ENCODE data around the gene SELPLG.
"Not testable (repeated sequence)": the region's sequence is repeated elsewhere in the genome, so short reads cannot be mapped to it uniquely, and the experiment has no call there.

The SELPLG gene

DNA sequence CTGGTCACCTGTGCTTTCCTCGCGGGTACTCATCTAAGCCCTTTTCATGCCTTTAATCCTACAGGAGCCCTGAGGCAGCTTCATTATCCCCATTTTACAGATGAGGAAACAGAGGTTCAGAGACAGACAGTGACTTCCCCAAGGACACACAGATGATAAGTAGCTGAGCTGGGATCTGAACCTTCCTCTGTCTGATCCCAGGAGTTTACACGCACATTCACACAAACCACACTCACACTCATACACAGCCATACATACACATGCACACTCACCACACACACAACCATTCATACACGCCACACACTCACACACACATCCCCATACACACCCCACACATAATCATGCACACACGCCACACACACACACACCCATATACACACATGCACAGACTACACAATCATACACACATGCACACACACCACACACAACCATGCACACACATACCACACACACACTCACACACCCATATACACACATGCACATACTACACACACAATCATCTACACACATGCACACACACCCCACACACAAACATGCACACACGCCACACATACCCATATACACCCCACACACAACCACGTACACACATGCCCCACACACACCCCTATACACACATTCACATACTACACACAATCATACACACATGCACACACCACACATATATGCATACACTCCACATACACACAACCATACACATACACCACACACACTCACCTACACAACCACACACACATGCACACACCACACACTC is 38.6 kb downstream of the SELPLG start:
- H3K36me3 ChIP-seq (ENCODE audit: control insufficient read depth, insufficient read depth, low read length): no peaks in the 10 kb centered on the region
- WGBS, 2 experiments (ENCODE audit: insufficient coverage in 2 of 2): 94 to 95% methylated on average over 5 to 6 of the region's 7 CpGs
- H3K27ac ChIP-seq (ENCODE audit: low read depth, low read length, severe bottlenecking): no peak overlapping the region
- peaks cover 13% of the 10 kb centered on the region for H3K4me1 ChIP-seq (ENCODE audit: control insufficient read depth, insufficient read depth, low read length, poor library complexity, severe bottlenecking)
- H3K4me3 ChIP-seq (ENCODE audit: extremely low read depth, insufficient read depth, low read length, poor library complexity, severe bottlenecking): no peak overlapping the region
- no peaks in the 10 kb centered on the region for H3K9me3 ChIP-seq (ENCODE audit: control insufficient read depth, low read length)

DNA sequence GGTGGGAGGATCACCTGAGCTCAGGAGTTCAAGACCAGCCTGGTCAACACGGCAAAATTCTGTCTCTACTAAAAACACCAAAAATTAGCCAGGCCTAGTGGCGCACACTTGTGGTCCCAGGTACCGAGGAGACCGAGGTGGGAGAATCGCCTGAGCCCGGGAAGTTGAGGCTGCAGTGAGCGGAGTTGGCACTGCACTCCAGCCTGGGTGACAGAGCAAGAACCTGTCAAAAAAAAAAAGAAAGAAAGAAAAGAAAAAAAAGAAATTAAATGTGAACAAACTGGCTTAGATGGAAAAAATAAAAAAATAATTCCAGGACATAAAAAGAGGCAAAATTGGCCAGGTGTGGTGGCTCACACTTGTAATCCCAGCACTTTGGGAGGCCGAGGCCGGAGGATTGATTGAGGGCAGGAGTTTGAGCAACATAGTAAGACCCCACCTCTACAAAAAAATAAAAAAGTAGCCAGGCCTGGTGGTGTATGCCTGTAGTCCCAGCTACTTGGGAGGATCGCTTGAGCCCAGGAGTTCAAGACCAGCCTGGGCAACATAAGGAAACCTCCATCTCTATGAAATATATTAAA is 39.3 kb downstream of the SELPLG start:
- Histone ChIP-seq H3K4me3 (ENCODE audit: extremely low read depth, insufficient read depth, low read length, poor library complexity, severe bottlenecking) (no peak overlapping the region), H3K4me1 (ENCODE audit: control insufficient read depth, insufficient read depth, low read length, poor library complexity, severe bottlenecking) (peaks cover 21% of the 10 kb centered on the region), H3K9me3 (ENCODE audit: control insufficient read depth, low read length) (no peaks in the 10 kb centered on the region), H3K27ac (ENCODE audit: low read depth, low read length, severe bottlenecking) (no peak overlapping the region), H3K36me3 (ENCODE audit: control insufficient read depth, insufficient read depth, low read length) (no peaks in the 10 kb centered on the region)
- WGBS, 2 experiments (ENCODE audit: insufficient coverage in 2 of 2): 100% methylated on average over 1 to 3 of the region's 10 CpGs

DNA sequence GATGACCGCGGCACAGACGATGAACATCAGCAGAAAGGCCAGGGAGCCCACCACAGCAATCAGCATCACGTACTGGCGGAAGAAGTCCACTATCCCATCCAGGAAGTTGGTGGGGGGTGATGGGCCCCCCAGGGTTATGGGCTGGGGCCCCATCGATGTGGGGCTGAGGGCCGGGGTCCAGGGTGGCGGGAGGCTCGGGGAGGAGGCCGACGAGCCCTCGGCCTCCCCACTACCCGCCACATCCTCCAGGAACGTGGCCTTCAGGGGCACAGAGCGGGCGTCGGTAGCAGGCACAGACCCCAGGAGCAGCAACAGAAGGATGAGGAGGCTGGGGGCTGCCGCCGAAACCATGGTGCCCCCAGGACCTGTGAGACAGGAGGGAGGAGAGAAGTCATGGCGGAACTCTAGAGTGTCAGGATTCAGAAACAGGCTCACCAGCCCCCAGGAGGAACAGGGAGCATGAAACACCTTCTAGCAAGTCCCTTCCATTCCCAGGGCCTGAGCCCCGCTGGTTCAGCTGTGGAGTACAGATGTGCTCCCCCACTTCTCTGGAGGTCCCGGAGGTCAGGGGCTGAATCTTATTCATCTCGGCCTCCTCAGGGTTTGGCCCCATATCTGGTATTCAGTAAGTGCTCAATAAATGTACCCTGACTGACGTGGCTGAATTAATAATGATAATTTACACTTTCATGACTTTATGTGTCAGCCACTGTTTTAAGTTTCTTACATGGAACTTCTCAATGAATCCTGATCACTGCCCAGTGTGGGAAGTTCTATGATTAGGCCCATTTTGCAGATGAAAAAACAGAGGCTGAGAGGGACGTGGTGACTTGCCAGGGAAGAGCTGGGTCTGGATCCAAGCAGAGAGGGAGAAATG is 41.4 kb downstream of the SELPLG start:
- Histone ChIP-seq H3K27ac (ENCODE audit: low read depth, low read length, severe bottlenecking) (no peak overlapping the region), H3K4me1 (ENCODE audit: control insufficient read depth, insufficient read depth, low read length, poor library complexity, severe bottlenecking) (peaks cover 22% of the 10 kb centered on the region), H3K4me3 (ENCODE audit: extremely low read depth, insufficient read depth, low read length, poor library complexity, severe bottlenecking) (no peak overlapping the region), H3K9me3 (ENCODE audit: control insufficient read depth, low read length) (no peaks in the 10 kb centered on the region), H3K36me3 (ENCODE audit: control insufficient read depth, insufficient read depth, low read length) (no peaks in the 10 kb centered on the region)
- 94 to 95% methylated on average over 11 of the region's 25 CpGs for WGBS, 2 experiments (ENCODE audit: insufficient coverage in 2 of 2)

DNA sequence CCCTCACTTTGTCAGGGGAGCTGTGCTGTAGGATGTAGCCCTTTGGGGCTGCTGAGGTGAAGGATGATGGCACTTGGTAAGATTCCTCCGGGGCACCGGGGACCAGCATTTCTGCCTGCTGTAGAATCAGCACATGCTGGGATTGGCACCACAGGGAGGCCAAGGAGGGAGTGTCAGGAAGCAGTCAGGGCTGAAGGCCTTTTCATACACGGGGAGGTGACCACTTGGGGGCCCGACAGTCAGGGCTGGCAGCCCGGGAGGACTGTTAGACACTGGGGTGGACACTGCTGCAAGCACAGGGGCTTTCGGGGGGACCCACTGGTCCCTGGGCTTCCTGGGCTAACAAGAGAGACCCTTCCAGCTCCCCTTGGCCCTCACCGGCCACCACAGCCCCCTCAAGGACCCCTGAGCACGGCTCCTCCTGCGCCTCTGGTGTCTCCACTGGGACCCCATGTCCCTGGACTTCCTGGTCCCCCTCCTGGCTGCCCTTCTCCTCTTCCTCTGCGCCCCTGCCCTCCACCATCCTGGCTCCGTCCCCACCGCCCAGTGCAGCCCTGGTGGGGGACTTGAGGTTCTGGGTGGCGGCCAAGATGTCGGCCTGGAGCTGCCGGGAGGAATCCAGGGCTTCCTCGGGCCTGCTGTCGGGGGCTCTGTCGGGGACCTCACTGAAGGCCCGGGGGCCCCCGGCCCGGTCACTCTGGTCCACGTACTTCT is 42.3 kb downstream of the SELPLG start:
- no peaks in the 10 kb centered on the region for H3K9me3 ChIP-seq (ENCODE audit: control insufficient read depth, low read length)
- no peaks in the 10 kb centered on the region for H3K36me3 ChIP-seq (ENCODE audit: control insufficient read depth, insufficient read depth, low read length)
- no peak overlapping the region for H3K4me3 ChIP-seq (ENCODE audit: extremely low read depth, insufficient read depth, low read length, poor library complexity, severe bottlenecking)
- WGBS, 2 experiments (ENCODE audit: insufficient coverage in 2 of 2): 90 to 91% methylated on average over 18 to 20 of the region's 22 CpGs
- no peak overlapping the region for H3K27ac ChIP-seq (ENCODE audit: low read depth, low read length, severe bottlenecking)
- peaks cover 18% of the 10 kb centered on the region for H3K4me1 ChIP-seq (ENCODE audit: control insufficient read depth, insufficient read depth, low read length, poor library complexity, severe bottlenecking)

DNA sequence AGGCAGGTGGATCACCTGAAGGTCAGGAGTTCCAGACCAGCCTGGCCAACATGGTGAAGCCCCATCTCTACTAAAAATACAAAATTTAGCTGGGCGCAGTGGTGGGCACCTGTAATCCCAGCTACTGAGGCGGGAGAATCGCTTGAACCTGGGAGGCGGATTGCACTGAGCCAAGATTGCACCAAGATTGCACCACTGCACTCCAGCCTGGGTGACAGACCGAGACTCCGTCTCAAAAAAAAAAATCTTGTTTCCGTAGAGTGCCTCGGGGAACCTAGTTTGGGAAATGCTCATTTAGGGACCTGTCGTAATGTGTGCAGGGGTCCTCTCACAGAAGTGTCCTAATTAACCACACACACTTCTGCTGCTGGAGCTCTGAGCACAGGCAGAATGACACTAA is 43.2 kb downstream of the SELPLG start:
- H3K36me3 ChIP-seq (ENCODE audit: control insufficient read depth, insufficient read depth, low read length); H3K9me3 ChIP-seq (ENCODE audit: control insufficient read depth, low read length); H3K27ac ChIP-seq (ENCODE audit: low read depth, low read length, severe bottlenecking); H3K4me3 ChIP-seq (ENCODE audit: extremely low read depth, insufficient read depth, low read length, poor library complexity, severe bottlenecking): not testable (repeated sequence)
- H3K4me1 ChIP-seq (ENCODE audit: control insufficient read depth, insufficient read depth, low read length, poor library complexity, severe bottlenecking): peaks cover 18% of the 10 kb centered on the region
- 97 to 99% methylated on average over 9 of the region's 9 CpGs for WGBS, 2 experiments (ENCODE audit: insufficient coverage in 2 of 2)

DNA sequence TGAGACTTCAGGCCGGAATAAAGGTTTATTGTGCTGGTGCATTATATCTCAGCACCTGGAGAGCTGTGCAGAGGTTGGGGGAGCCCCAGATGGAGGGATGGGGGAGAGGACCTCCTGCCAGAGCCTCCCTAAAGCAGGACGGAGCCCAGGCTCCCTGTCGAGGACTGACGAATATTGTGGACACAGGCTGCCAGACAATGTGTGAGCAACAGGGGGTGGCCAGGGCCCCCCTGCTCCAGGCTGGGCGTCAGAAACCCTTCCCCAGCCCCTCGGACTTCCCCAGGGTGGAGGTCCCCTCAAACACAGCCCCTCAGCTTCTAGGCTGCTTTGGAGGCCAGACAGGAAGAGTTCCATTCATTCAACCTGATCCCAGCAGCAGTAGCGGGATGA is 43.9 kb downstream of the SELPLG start:
- no peaks in the 10 kb centered on the region for H3K9me3 ChIP-seq (ENCODE audit: control insufficient read depth, low read length)
- H3K4me1 ChIP-seq (ENCODE audit: control insufficient read depth, insufficient read depth, low read length, poor library complexity, severe bottlenecking): peaks cover 18% of the 10 kb centered on the region
- no peaks in the 10 kb centered on the region for H3K36me3 ChIP-seq (ENCODE audit: control insufficient read depth, insufficient read depth, low read length)
- H3K4me3 ChIP-seq (ENCODE audit: extremely low read depth, insufficient read depth, low read length, poor library complexity, severe bottlenecking): no peak overlapping the region
- WGBS, 2 experiments (ENCODE audit: insufficient coverage in 2 of 2): 76 to 80% methylated on average over 6 of the region's 7 CpGs
- H3K27ac ChIP-seq (ENCODE audit: low read depth, low read length, severe bottlenecking): no peak overlapping the region

DNA sequence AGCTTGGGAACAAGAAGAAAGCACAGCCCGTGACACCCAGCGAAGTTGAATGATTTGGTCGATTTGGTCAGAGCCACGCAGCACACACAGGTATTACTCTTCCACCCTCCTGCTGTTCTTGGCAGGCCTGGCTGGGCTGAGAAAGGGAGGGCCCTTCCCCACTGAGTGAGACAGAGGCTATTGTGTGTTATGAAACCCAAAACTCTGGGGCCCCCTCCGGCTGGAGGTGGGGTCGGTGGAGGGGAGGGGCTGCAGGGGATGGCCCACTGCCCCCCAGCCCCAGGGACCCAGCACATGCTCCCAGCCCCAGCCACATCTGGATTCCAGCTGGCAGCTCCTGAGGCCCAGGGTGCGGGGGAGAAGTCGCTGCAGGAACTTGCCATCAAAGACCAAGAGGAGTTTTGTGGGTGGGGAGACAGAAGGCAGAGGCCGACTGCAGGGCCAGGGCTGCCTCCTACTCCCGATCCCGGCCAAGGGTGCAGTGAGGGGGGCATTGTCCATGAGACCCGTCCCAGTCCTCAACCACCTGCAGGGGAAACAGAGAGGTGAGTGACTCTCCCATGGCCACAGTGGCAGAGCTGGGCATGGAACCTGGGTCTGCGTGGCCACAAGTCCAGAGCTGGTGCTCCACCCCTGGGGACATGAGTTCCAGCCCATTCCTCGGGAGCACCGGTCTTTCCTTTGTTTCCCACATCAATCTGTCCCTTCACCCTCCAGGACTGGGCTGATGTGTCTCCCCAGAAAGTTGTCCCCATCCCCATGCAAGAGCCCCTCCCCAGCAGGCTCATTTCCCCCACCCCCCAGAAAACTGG is 44.5 kb downstream of the SELPLG start:
- 49 to 59% methylated on average over 8 to 12 of the region's 15 CpGs for WGBS, 2 experiments (ENCODE audit: insufficient coverage in 2 of 2)
- H3K4me1 ChIP-seq (ENCODE audit: control insufficient read depth, insufficient read depth, low read length, poor library complexity, severe bottlenecking): peaks cover 18% of the 10 kb centered on the region
- no peak overlapping the region for H3K27ac ChIP-seq (ENCODE audit: low read depth, low read length, severe bottlenecking)
- no peak overlapping the region for H3K4me3 ChIP-seq (ENCODE audit: extremely low read depth, insufficient read depth, low read length, poor library complexity, severe bottlenecking)
- no peaks in the 10 kb centered on the region for H3K9me3 ChIP-seq (ENCODE audit: control insufficient read depth, low read length)
- H3K36me3 ChIP-seq (ENCODE audit: control insufficient read depth, insufficient read depth, low read length): no peaks in the 10 kb centered on the region

DNA sequence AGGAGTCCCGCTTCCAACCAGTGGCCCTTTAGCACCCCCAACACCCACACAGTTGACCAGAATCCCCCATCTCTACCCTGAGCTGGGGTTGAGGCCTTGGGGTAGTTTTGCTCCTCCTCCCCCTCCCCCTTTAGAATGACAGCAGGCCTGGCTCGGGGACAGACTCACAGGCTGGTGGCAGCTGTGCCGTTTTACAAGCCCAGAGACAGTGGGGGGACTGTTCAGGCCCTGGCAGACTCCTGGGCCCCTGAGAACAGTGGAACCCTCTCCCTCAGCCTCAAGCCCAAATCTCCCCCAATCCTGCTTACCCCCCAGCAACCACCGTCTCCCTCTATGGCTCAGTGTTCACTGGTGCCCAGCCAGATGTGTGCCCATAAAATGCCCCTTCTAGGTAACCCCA is 45.9 kb downstream of the SELPLG start:
- WGBS, 2 experiments (ENCODE audit: insufficient coverage in 2 of 2): 65 to 100% methylated on average over 1 to 3 of the region's 4 CpGs
- H3K27ac ChIP-seq (ENCODE audit: low read depth, low read length, severe bottlenecking): no peak overlapping the region
- no peak overlapping the region for H3K4me3 ChIP-seq (ENCODE audit: extremely low read depth, insufficient read depth, low read length, poor library complexity, severe bottlenecking)
- H3K36me3 ChIP-seq (ENCODE audit: control insufficient read depth, insufficient read depth, low read length): no peaks in the 10 kb centered on the region
- H3K9me3 ChIP-seq (ENCODE audit: control insufficient read depth, low read length): no peaks in the 10 kb centered on the region
- H3K4me1 ChIP-seq (ENCODE audit: control insufficient read depth, insufficient read depth, low read length, poor library complexity, severe bottlenecking): peaks cover 15% of the 10 kb centered on the region

DNA sequence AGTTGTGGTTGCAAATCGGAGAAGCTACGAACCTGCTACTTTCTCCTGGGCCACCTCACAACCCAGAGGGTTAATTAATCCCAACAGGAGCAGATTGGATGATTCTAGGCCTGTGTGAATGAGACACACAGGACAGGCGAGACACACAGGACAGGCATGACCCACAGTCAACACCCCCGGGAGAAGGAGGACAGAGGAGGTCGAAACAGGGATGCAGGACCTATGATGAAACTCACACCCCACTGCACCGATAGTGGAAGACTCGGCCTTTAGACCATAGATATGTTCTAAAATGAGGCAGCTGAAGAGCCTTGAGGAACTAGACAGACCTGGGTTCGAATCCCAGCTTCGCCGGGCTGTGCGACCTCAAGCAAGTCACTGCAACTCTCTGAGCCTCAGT is 47.4 kb downstream of the SELPLG start:
- no peaks in the 10 kb centered on the region for H3K36me3 ChIP-seq (ENCODE audit: control insufficient read depth, insufficient read depth, low read length)
- 90 to 95% methylated on average over 9 of the region's 11 CpGs for WGBS, 2 experiments (ENCODE audit: insufficient coverage in 2 of 2)
- H3K4me1 ChIP-seq (ENCODE audit: control insufficient read depth, insufficient read depth, low read length, poor library complexity, severe bottlenecking): peaks cover 22% of the 10 kb centered on the region
- no peaks in the 10 kb centered on the region for H3K9me3 ChIP-seq (ENCODE audit: control insufficient read depth, low read length)
- no peak overlapping the region for H3K27ac ChIP-seq (ENCODE audit: low read depth, low read length, severe bottlenecking)
- H3K4me3 ChIP-seq (ENCODE audit: extremely low read depth, insufficient read depth, low read length, poor library complexity, severe bottlenecking): no peak overlapping the region

DNA sequence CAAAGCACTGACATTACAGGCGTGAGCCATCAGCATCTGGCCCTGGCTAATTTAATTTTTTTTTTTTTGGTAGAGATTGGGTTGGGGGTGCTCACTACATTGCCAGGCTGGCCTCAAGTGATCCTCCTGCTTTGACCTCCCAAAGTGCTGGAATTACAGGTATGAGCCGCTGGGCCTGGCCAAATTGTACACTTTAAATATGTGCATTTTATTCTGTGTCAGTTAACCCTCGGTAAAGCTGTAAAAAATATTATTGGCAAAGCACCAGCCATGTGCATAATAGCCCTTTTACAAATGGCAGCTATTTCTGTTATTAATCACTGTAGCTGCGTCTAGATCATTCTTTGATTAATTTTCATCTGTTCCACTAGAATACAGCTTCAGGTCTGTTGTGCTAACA is 47.8 kb downstream of the SELPLG start:
- Histone ChIP-seq H3K9me3 (ENCODE audit: control insufficient read depth, low read length) (no peaks in the 10 kb centered on the region), H3K36me3 (ENCODE audit: control insufficient read depth, insufficient read depth, low read length) (no peaks in the 10 kb centered on the region), H3K27ac (ENCODE audit: low read depth, low read length, severe bottlenecking) (no peak overlapping the region), H3K4me1 (ENCODE audit: control insufficient read depth, insufficient read depth, low read length, poor library complexity, severe bottlenecking) (peaks cover 22% of the 10 kb centered on the region), H3K4me3 (ENCODE audit: extremely low read depth, insufficient read depth, low read length, poor library complexity, severe bottlenecking) (no peak overlapping the region)
- 82 to 86% methylated on average over 2 to 3 of the region's 4 CpGs for WGBS, 2 experiments (ENCODE audit: insufficient coverage in 2 of 2)

Data from mesodermal cell (in vitro differentiated cells).